Stimulated activated CD4-positive, alpha-beta T cell treated with anti-CD3 and anti-CD28 coated beads, TNF-alpha, amount 100 ng/mL, for 4 hours (primary cell): ENCODE measurements around the gene ANO7.
"Not testable (repeated sequence)": the region's sequence is repeated elsewhere in the genome, so short reads cannot be mapped to it uniquely, and the experiment has no call there.

Experiments
- DNase-seq, 3 experiments: peaks; one replicate each; pipeline ENCODE4 v3.0.0-alpha.2; 2020; ENCODE audit warnings: low read depth in 3 of 3

The ANO7 gene

GRCh38 chr2:241190291-241190981 lies 2.0 kb downstream of the ANO7 start:
- no peak for DNase-seq

DNA sequence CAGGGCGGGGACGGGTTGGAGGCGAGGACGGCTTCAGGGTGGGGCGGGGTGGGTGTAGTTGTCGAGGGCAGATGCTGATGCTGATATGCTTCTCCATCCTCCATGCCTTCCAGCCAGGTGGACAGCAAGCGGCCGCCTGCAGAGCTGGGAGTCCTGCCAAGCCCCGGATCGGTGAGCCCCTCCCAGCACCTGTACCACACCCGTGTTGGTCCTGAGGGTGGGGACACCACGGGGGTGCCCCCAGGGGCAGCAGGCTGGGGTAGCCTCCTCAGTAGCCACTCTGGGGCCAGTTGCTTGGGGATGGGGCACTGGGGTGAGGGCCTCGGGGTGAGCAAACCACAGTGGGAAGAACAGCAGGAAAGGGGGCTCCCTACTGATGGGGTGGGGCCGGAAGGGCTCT lies 2.6 kb downstream of the ANO7 start:
- no peak for DNase-seq

GRCh38 chr2:241193271-241193670 lies 4.8 kb downstream of the ANO7 start:
- no peak for DNase-seq

- no peak for DNase-seq
Measured at GRCh38 chr2:241194811-241195210, 6.3 kb downstream of the ANO7 start.

GRCh38 chr2:241195506-241196130 lies 7.1 kb downstream of the ANO7 start:
- DNase-seq = no peak

DNA sequence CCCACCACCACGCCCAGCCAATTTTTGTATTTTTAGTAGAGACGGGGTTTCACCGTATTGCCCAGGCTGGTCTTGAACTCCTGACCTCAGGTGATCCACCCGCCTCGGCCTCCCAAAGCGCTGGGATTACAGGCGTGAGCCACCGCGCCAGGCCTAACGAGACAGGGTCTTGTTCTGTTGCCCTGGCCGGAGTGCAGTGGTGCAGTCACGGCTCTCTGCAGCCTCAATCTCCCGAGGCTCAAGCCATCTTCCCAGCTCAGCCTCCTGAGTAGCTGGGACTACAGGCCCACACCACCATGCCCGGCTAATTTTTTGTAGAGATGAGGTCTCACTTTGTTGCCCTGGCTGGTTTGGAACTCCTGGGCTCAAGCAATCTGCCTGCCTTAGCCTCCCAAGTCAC lies 8.8 kb downstream of the ANO7 start:
- DNase-seq = not testable (repeated sequence)

DNA sequence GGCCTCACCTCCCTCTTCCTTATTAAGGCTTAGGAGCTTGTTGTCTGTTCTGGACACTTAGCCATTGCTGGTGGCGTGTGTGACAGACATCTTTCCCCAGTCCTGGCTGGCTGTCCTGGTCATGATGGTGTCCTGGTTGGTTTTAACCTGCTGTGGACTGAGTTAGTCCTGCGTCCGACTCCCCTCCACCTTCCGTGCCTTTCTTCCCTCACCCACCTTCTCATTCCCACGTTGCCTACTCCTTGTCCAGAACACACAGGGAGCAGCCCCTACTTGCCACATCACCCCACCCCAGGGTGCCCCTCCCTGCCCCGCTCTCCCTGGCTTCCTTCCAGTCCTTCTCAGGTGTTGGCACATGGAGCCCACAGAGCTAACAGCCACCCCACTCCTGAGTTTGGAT lies 9.5 kb downstream of the ANO7 start:
- DNase-seq = no peak

GRCh38 chr2:241198381-241199279 lies 10.2 kb downstream of the ANO7 start:
- DNase-seq = no peak

- no peak for DNase-seq
Measured at GRCh38 chr2:241199286-241199685, 10.8 kb downstream of the ANO7 start.

DNA sequence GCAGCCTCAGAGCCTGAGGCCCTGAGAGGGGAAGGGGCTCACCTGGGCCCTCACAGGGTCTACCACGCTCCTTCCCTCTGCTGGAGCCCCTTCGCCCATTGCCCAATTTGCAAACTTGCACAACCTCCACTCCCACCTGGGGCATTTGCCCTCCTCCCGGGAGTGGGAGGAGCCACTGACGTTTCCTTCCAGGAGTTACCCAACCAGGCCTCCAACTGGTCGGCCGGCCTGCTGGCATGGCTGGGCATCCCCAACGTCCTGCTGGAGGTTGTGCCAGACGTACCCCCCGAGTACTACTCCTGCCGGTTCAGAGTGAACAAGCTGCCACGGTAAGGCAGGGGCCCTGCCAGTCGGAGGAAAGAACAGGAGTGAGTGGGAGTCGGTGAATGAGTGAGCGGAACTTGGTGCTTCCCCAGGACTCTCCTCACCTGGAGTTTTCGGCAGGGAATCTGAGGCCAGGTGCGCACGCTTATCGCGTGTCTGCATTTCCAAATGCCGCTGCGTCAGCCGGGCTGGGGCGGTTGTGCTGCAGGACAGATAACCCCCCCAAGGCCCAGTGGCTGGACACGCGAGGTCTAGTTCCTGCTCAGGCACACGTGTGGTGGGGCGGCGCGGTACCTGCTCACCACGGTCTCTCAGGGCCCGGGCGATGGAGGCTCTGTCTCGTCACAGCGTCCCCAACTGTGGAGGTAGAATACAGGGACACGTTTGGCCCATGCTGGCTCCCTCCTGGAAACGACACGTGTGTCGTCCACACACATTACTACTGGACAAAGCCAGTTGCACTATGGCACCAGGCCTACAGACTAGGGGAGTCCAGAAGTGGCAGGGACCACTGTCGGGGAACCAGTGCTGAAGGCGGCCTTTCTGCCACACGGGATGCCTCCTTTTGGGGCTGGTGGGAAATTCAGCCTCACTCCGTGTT lies 11.7 kb downstream of the ANO7 start:
- no peak for DNase-seq

DNA sequence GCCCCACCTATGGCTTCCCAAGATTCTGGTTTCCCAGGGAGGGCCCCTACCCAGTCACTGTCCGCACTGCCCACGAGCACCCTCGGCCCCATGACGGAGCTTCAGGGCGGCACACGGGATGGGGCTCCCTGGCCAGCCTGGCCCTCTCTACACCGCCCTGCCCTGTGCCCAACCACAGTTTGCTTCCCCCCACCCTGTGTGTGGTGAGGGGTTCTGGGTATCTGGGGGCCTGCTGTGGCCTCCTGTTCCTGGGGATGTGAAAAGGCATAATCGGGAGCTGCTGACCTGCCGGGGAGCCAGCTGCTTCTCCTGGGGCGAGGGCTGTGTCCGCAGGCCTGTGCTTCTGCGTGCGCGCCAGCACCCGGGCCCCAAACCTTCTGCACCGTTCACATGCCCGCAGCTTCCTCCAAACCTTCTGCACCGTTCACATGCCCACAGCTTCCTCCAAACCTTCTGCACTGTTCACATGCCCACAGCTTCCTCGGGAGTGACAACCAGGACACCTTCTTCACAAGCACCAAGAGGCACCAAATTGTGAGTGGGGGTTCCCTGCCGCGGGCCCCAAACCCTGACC lies 12.4 kb downstream of the ANO7 start:
- no peak for DNase-seq

DNA sequence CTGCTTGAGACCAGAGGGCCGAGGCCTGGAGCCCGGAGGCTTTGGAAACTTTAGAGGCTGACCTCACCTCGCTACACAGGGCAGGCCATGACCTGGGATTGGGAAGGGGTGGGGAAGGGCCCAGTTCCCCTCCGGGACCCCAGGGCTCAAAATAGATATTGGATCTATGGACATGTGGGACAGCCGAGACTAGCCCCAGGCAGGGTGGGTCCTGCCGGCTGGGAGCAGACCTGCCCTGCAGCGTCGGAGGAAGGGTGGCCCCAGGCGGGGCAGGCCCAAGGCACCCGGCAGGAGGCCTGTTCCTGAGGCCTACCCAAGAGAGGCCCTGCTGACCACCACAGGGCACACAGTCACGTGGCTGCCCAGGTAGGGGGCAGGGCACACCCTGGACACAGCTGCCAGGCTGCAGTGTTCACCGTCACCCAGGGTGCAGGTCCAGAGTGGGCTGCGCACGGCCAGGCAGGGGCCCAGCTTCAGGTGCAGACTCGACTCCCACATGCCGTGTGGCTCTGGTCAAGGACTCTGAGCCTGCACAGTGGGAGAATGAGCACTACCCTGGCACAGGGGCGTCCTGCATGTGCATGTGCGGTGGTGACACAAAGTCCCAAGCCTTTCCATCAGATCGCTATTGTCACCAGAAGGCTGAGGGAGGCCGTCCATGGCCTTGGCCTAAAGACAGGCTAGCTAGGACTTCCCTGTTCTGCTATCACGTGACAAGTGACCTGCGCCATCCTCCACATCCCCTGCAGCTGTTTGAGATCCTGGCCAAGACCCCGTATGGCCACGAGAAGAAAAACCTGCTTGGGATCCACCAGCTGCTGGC lies 13.2 kb downstream of the ANO7 start:
- no peak for DNase-seq

DNA sequence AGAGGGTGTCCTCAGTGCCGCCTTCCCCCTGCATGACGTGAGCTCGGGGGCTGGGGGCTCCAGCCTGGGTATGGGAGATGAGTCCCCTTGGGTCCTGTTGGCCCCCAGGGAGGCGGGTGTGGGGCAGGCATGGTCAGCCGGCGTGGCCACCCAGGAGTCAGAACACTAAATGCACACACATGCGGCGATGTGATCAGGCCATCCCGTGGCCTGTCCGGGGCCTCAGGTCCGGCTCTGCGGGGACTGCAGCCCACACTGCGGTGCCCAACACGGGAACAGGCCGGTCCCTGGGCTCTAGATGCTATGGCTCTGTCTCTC lies 13.8 kb downstream of the ANO7 start:
- no peak for DNase-seq

- DNase-seq = no peak
Measured at GRCh38 chr2:241202681-241203080, 14.2 kb downstream of the ANO7 start.

- no peak for DNase-seq
Measured at GRCh38 chr2:241203218-241204009, 14.9 kb downstream of the ANO7 start.

DNA sequence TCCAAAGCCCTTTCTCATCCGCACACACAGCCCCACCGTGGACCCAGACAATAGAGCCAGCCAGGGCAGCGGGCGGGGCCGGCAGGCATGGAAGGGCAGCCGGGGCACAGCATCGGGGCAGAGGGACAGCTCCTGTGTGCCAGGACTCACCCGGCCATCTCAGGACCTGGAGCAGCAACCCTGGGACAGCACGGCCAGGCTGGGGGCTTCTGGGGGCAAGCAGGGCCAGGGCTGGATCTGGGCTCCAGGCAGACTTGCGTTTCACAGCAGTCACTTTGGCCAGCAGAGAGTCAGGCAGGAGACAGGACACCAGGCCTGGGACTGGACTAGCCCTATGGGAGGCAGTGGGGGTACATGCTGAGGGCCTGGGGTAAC lies 15.5 kb downstream of the ANO7 start:
- no peak for DNase-seq

- no peak for DNase-seq
Measured at GRCh38 chr2:241204490-241204889, 16.0 kb downstream of the ANO7 start.

- no peak for DNase-seq
Measured at GRCh38 chr2:241205086-241205485, 16.6 kb downstream of the ANO7 start.

- no peak for DNase-seq
Measured at GRCh38 chr2:241207151-241207550, 18.7 kb downstream of the ANO7 start.

DNA sequence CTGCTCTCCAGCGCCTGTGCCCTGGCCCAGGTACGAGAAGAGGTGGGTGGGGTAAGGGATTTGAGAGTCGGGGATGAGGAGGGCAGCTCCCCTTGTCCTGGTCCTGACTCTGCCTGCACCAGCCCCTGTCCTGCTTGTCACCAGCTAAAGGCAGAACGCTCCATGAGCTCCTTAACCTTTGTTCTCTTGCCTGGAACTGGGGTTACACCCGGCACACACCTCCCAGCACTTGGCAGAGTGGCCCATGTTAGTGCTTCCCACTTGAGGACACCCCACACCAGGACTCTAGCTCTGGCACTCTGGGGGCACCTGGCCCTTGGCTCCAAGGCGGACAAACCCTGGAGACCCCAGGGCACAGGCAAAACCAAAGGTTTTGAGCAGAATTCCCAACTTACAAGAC lies 19.2 kb downstream of the ANO7 start:
- DNase-seq = no peak
